Hepatocyte (in vitro differentiated cells): Measurements from ENCODE around the gene KCNAB3. TPM values are rescaled to one million over a fixed set of nuclear protein-coding genes. Genes with fewer than 3 reads are reported as not detected.

Experiments
- DNase-seq: peaks from one replicate; pipeline ENCODE4 v3.0.0-alpha.2; 2016; ENCODE audit warnings: low spot score
- H2AFZ ChIP-seq: fragments of 200-600 bp; sonication (generic); 2 replicates; pipeline ENCODE4 v1.6.0; 2016; ENCODE audit warnings: antibody characterized with exemption, mild to moderate bottlenecking
- H3K27ac ChIP-seq: fragments of 200-600 bp; sonication (generic); 2 replicates; pipeline ENCODE4 v1.5.1; 2016; ENCODE audit warnings: mild to moderate bottlenecking
- H3K27me3 ChIP-seq: fragments of 200-600 bp; sonication (generic); 2 replicates; pipeline ENCODE4 v1.6.1; 2016
- H3K36me3 ChIP-seq: fragments of 200-600 bp; sonication (generic); replicated peaks from 2 replicates; pipeline ENCODE4 v1.5.1; 2016; ENCODE audit warnings: low read depth; ENCODE audit not compliant: insufficient read depth
- H3K4me1 ChIP-seq: fragments of 200-600 bp; sonication (generic); 2 replicates; pipeline ENCODE4 v1.5.1; 2016; ENCODE audit warnings: mild to moderate bottlenecking, moderate library complexity; ENCODE audit not compliant: insufficient read depth
- H3K4me2 ChIP-seq: fragments of 200-600 bp; sonication (generic); 2 replicates; pipeline ENCODE4 v1.6.0; 2016
- H3K4me3 ChIP-seq: fragments of 200-600 bp; sonication (generic); 2 replicates; pipeline ENCODE4 v1.5.1; 2016; ENCODE audit warnings: mild to moderate bottlenecking
- H3K79me2 ChIP-seq: fragments of 200-600 bp; sonication (generic); 2 replicates; pipeline ENCODE4 v1.6.0; 2017; ENCODE audit warnings: mild to moderate bottlenecking
- H3K9me2 ChIP-seq: fragments of 200-600 bp; sonication (generic); replicated peaks from 2 replicates; pipeline ENCODE4 v1.6.0; 2017; ENCODE audit warnings: mild to moderate bottlenecking; ENCODE audit not compliant: insufficient read depth
- H3K9me3 ChIP-seq: fragments of 200-600 bp; sonication (generic); 2 replicates; pipeline ENCODE4 v1.5.1; 2016; ENCODE audit warnings: low read depth, mild to moderate bottlenecking
- H4K20me1 ChIP-seq: fragments of 200-600 bp; sonication (generic); 2 replicates; pipeline ENCODE4 v1.6.0; 2016; ENCODE audit warnings: mild to moderate bottlenecking; ENCODE audit not compliant: insufficient read depth, poor library complexity, severe bottlenecking
- EZH2 ChIP-seq: fragments of 200-600 bp; sonication (generic); IDR thresholded peaks from 2 replicates; pipeline ENCODE4 v1.6.1; 2016; ENCODE audit warnings: antibody characterized with exemption, mild to moderate bottlenecking, borderline replicate concordance
- EZH2phosphoT487 ChIP-seq: fragments of 200-600 bp; sonication (generic); IDR thresholded peaks from one replicate; pipeline ENCODE4 v1.6.1; 2018; ENCODE audit warnings: antibody characterized with exemption, mild to moderate bottlenecking, low read depth, moderate library complexity; ENCODE audit not compliant: unreplicated experiment, severe bottlenecking
- WGBS: methylation state at CpG from one replicate; pipeline ENCODE4 v1.1.6; 2016; ENCODE audit warnings: low lambda C conversion rate; ENCODE audit errors: missing lambda C conversion rate; 5-methylcytosine and 5-hydroxymethylcytosine counted together
- polyA plus RNA-seq: library from polyadenylated mRNA; unstranded; fragments of >200 nt; fragmentation: Nextera tagmentation; extraction: Ambion mirVana; gene quantifications from 2 replicates; pipeline ENCODE4 v1.2.1, GENCODE V29; 2016
- total RNA-seq: library from RNA; depleted of rRNA; stranded (reverse); fragments of >200 nt; gene quantifications from 2 replicates; pipeline ENCODE4 v1.2.3, GENCODE V29; 2014
- TF ChIP-seq, protein P1 (sequence below): fragments of 200-600 bp; sonication (generic); IDR thresholded peaks from 2 replicates; pipeline ENCODE4 v1.5.1; 2016; ENCODE audit warnings: antibody characterized with exemption, mild to moderate bottlenecking; ENCODE audit not compliant: poor library complexity

KCNAB3 gene
- total and polyA plus RNA-seq, 2 experiments from 2014 or later, result 1.8 TPM

DNA sequence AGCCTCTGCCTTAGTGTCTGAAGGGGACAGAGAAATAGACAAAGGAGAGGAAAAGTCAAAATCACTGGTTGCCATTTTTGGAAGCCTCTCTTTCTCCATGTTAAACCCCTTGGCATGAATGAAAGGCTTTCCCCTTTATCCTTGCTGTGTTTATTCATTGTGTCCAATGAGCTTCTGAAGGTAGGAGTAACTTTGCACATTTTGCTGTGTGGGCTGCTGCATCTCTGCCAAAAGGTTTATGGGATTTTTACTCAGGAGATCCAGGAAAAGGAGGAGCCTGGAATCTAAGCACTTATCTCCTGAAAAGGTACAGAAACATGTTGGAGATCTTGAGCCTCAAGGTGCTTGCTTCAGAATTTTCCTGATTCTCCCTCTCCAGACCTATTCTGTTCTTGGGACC, 6.2 kb upstream of the KCNAB3 start:
- H3K36me3 ChIP-seq, result no peaks in the 10 kb centered on the region
- H3K4me3 ChIP-seq, result no peak overlapping the region
- peaks cover 31% of the 10 kb centered on the region for H3K79me2 ChIP-seq

DNA sequence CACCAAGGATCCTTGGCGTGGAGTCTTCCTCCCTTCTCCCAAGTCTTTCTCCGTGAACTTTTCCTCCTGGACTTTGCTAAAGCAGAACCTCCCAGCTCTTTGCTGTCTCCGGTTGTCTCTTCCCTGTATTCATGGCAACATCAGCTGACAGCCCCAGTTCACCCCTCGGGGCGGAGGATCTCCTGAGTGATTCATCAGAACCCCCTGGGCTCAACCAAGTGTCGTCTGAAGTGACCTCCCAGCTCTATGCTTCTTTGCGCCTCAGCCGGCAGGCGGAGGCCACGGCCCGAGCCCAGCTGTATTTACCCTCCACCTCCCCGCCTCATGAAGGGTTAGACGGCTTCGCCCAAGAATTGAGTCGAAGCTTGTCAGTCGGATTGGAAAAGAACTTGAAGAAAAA, 3.3 kb upstream of the KCNAB3 start:
- H3K9me3 ChIP-seq, result no peaks in the 10 kb centered on the region
- no peaks in the 10 kb centered on the region for H3K27me3 ChIP-seq
- no peaks in the 10 kb centered on the region for H3K36me3 ChIP-seq
- TF ChIP-seq, protein P1, sequence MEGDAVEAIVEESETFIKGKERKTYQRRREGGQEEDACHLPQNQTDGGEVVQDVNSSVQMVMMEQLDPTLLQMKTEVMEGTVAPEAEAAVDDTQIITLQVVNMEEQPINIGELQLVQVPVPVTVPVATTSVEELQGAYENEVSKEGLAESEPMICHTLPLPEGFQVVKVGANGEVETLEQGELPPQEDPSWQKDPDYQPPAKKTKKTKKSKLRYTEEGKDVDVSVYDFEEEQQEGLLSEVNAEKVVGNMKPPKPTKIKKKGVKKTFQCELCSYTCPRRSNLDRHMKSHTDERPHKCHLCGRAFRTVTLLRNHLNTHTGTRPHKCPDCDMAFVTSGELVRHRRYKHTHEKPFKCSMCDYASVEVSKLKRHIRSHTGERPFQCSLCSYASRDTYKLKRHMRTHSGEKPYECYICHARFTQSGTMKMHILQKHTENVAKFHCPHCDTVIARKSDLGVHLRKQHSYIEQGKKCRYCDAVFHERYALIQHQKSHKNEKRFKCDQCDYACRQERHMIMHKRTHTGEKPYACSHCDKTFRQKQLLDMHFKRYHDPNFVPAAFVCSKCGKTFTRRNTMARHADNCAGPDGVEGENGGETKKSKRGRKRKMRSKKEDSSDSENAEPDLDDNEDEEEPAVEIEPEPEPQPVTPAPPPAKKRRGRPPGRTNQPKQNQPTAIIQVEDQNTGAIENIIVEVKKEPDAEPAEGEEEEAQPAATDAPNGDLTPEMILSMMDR, result peak; percentile 15
- TF ChIP-seq EZH2phosphoT487, result no peak
- TF ChIP-seq EZH2, result no peak
- peaks cover 39% of the 10 kb centered on the region for H3K79me2 ChIP-seq
- peaks cover 26% of the 10 kb centered on the region for H3K4me1 ChIP-seq
- no peaks in the 10 kb centered on the region for H4K20me1 ChIP-seq
- peak overlapping the region; percentile 54 for H3K4me3 ChIP-seq
- peak; percentile 81 for DNase-seq
- H3K9me2 ChIP-seq, result no peaks in the 10 kb centered on the region
- H2AFZ ChIP-seq, result peak overlapping the region; percentile 54
- peak overlapping the region; percentile 40 for H3K27ac ChIP-seq
- H3K4me2 ChIP-seq, result peak overlapping the region; percentile 98
- WGBS, result 8% methylated on average over 16 of the region's 16 CpGs

More for the DNA sequence above, 6.2 kb upstream of the KCNAB3 start:
- no peaks in the 10 kb centered on the region for H3K9me2 ChIP-seq
- peaks cover 18% of the 10 kb centered on the region for H3K4me1 ChIP-seq
- H3K4me2 ChIP-seq, result peak overlapping the region; percentile 23
- no peaks in the 10 kb centered on the region for H4K20me1 ChIP-seq
- no peak for DNase-seq
- no peak overlapping the region for H2AFZ ChIP-seq
- H3K27ac ChIP-seq, result no peak overlapping the region
- H3K27me3 ChIP-seq, result no peaks in the 10 kb centered on the region
- TF ChIP-seq, protein P1, result no peak
- TF ChIP-seq EZH2phosphoT487, result no peak
- TF ChIP-seq EZH2, result no peak
- H3K9me3 ChIP-seq, result no peaks in the 10 kb centered on the region

DNA sequence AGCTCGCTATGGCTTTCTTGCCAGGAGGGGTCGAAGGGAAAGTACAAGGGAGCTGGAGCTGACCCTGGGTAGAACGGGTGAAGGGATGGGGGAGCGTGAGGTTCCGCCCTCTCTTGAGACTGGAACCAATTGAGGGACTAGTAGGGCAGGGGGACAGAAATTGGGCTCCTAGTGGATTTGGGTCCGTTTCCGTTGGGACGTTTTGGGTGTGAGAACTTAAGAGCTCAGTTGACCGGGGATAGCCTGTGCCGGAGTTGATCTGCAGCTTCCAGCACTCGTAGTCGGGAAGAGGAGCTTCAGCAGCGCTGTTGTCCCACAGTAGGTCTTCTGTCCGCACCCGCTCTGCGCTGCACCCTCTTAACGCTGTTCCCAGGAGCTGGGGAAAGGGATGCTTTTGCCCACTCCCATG, 2.8 kb upstream of the KCNAB3 start:
- H4K20me1 ChIP-seq, result no peaks in the 10 kb centered on the region
- no peaks in the 10 kb centered on the region for H3K27me3 ChIP-seq
- H3K36me3 ChIP-seq, result no peaks in the 10 kb centered on the region
- peak overlapping the region; percentile 54 for H2AFZ ChIP-seq
- WGBS, result 4% methylated on average over 17 of the region's 17 CpGs
- H3K4me1 ChIP-seq, result peaks cover 26% of the 10 kb centered on the region
- no peaks in the 10 kb centered on the region for H3K9me3 ChIP-seq
- peak; percentile 44 for DNase-seq
- H3K4me3 ChIP-seq, result peak overlapping the region; percentile 54
- H3K27ac ChIP-seq, result peak overlapping the region; percentile 40
- H3K9me2 ChIP-seq, result no peaks in the 10 kb centered on the region
- peak overlapping the region; percentile 98 for H3K4me2 ChIP-seq
- peaks cover 39% of the 10 kb centered on the region for H3K79me2 ChIP-seq
- TF ChIP-seq, protein P1, result no peak
- TF ChIP-seq EZH2 (no peak), EZH2phosphoT487 (no peak)
